HPDE6-E6E7 (cell line): ENCODE measurements around the gene APAF1.
"Not testable (repeated sequence)": the region's sequence is repeated elsewhere in the genome, so short reads cannot be mapped to it uniquely, and the experiment has no call there.

Experiments
- DNase-seq: peaks from one replicate; pipeline ENCODE4 v3.0.0; 2011; ENCODE audit warnings: missing footprints; ENCODE audit errors: extremely low spot score

APAF1 gene

GRCh38 chr12:98644712-98645571 is at the start of gene APAF1, which contains the start of gene IKBIP:
Gene APAF1, plus strand, starts transcription at chr12:98645290. Its CDS starts 3,070 bp downstream, at chr12:98648360.
Gene IKBIP, minus strand, starts transcription at chr12:98644788. Its CDS starts 87 bp downstream, at chr12:98644701.
- DNase-seq = peak; percentile 91

GRCh38 chr12:98597313-98597712 is 47.8 kb upstream of the APAF1 start:
- DNase-seq = not testable (repeated sequence)

- DNase-seq = no peak
These were observed 43.2 kb upstream of the APAF1 start for GRCh38 chr12:98601924-98602323.

GRCh38 chr12:98606359-98606988 is 38.6 kb upstream of the APAF1 start:
- DNase-seq = no peak

GRCh38 chr12:98610596-98610995 is 34.5 kb upstream of the APAF1 start:
- DNase-seq = no peak

- no peak for DNase-seq
These were observed 32.3 kb upstream of the APAF1 start for GRCh38 chr12:98612696-98613334.

- DNase-seq = no peak
These were observed 26.1 kb upstream of the APAF1 start for GRCh38 chr12:98618952-98619351.

GRCh38 chr12:98635657-98636323 is 9.3 kb upstream of the APAF1 start:
- DNase-seq = peak; percentile 70

GRCh38 chr12:98637068-98637467 is 8.0 kb upstream of the APAF1 start:
- DNase-seq = no peak

GRCh38 chr12:98638009-98638408 is 7.1 kb upstream of the APAF1 start:
- no peak for DNase-seq

- no peak for DNase-seq
These were observed 5.6 kb upstream of the APAF1 start for GRCh38 chr12:98639491-98639890.

GRCh38 chr12:98642801-98643200 is 2.3 kb upstream of the APAF1 start:
- not testable (repeated sequence) for DNase-seq

GRCh38 chr12:98644433-98644711 is 718 bp upstream of the APAF1 start:
- DNase-seq = peak; percentile 48

- no peak for DNase-seq
These were observed 530 bp downstream of the APAF1 start for GRCh38 chr12:98645572-98646067.

GRCh38 chr12:98646294-98647090 is 1.4 kb downstream of the APAF1 start:
- no peak for DNase-seq

GRCh38 chr12:98651328-98651727 is 6.2 kb downstream of the APAF1 start:
- no peak for DNase-seq

GRCh38 chr12:98653866-98654493 is 8.9 kb downstream of the APAF1 start:
- DNase-seq = no peak

GRCh38 chr12:98656289-98657101 is 11.4 kb downstream of the APAF1 start:
- DNase-seq = no peak

GRCh38 chr12:98660521-98660920 is 15.4 kb downstream of the APAF1 start:
- no peak for DNase-seq

GRCh38 chr12:98669751-98670150 is 24.7 kb downstream of the APAF1 start:
- no peak for DNase-seq
